Right cardiac atrium (tissue), 5 donors: ENCODE results near the gene MGAT4C. TPM values are rescaled to one million over a fixed set of nuclear protein-coding genes. Genes with fewer than 3 reads are reported as not detected.

Source experiments
- ATAC-seq, 2 donors: fragments of 200-7000 bp; cut with Tn5 transposase; one replicate each; pipeline versions ENCODE4 v1.8.0 to v1.9.1; 2020; ENCODE audit warnings: moderate library complexity in 2 of 2, mild to moderate bottlenecking in 1 of 2
- DNase-seq, 3 donors: peaks; one replicate each; pipeline ENCODE4 v3.0.0-alpha.2; 2020
- H3K27ac ChIP-seq: one replicate; pipeline ENCODE4 v1.5.1; 2013; ENCODE audit warnings: mild to moderate bottlenecking, low read length, control low read depth, moderate library complexity
- H3K27me3 ChIP-seq: one replicate; pipeline ENCODE4 v1.6.1; 2013; ENCODE audit not compliant: control insufficient read depth, insufficient read depth
- H3K4me1 ChIP-seq: one replicate; pipeline ENCODE4 v1.6.1; 2013; ENCODE audit warnings: low read length; ENCODE audit not compliant: control insufficient read depth, insufficient read depth
- H3K4me3 ChIP-seq: one replicate; pipeline ENCODE4 v1.5.1; 2013; ENCODE audit warnings: low read length, control low read depth
- H3K9me3 ChIP-seq: one replicate; pipeline ENCODE4 v1.6.1; 2013; ENCODE audit warnings: low read length; ENCODE audit not compliant: control insufficient read depth
- WGBS: extraction: QIAGEN DNeasy Blood & Tissue Kit; methylation state at CpG from one replicate; pipeline ENCODE4 v1.1.7; 2013; 5-methylcytosine and 5-hydroxymethylcytosine counted together
- intact Hi-C, 4 donors: fragments of 100-400 bp; cut with DNase I; formaldehyde crosslinking; loops; one replicate each; pipeline versions ENCODE4 v1.11.0 to v1.14.0; 2022 to 2023
- polyA plus RNA-seq: library from polyadenylated mRNA; stranded (reverse); fragments of 200-250 nt; gene quantifications from one replicate; pipeline ENCODE4 v1.2.3, GENCODE V29; 2013
- total RNA-seq, 4 donors: library from RNA; stranded (reverse); fragmentation: NEBNext Ultra II Directional; extraction: Animal tissue kit (Norgen Biotek cat#: 25700); gene quantifications; one replicate each; pipeline ENCODE4 v1.2.1, GENCODE V29; 2021
- donor health status: healthy with polysubstance abuse.
- donor health status: DM: no; HTN: yes; CAD: no.
- donor health status: DM: no; HTN: no; CAD: no.
- donor health status: DM: no; HTN: yes; CAD: no; lungs with severe emphysema.
- donor health status: DM: yes; HTN: yes; CAD: no.

Gene MGAT4C
- total and polyA plus RNA-seq, 5 donors, result 1.2 to 6.6 (median 3.3) TPM

DNA sequence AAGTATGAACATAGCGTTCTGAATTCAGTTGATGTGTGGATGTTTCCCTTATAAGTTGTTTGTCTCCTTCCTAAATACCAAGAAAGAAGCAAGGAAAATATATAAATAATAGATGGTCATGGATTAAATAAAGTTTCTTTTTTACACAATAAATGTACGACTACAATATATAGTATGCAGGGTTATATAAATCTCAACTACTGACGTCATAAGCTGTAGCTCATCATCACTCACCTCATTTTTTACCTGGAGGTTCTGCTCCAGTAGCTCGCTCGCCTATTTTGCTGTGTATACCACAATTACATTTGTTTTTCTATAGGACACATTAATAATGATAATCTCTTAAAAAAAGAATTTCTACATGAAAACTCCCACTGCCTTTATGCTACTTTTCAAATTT is 272.6 kb downstream of the MGAT4C start:
- Histone ChIP-seq H3K9me3 (no peaks in the 10 kb centered on the region), H3K4me3 (no peak overlapping the region), H3K27me3 (no peaks in the 10 kb centered on the region), H3K4me1 (no peaks in the 10 kb centered on the region), H3K27ac (no peak overlapping the region)
- no peak for DNase-seq
- no peak for ATAC-seq
- 87% methylated on average over 5 of the region's 5 CpGs for WGBS
- intact Hi-C loops, result no loop called here

DNA sequence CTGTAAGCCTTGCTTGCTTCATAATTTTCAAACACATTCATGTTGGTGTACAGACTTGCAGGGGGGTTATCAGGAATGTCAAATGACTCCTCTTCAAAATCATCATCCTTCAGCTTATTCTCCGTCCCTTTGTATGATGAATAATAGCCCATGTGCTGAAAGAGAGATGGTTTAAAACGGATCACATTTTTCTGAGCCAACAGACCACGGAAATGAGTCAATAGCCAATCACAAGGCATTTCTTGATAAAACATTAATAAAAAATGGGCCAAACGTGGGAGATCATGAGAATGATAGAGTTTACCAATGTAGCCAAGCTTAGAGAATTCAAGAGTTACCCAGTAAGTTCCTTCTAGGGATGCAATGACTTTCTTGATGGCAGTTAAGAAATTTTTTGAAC is 276.6 kb downstream of the MGAT4C start:
- WGBS, result 69% methylated on average over 4 of the region's 4 CpGs
- Histone ChIP-seq H3K27me3 (no peaks in the 10 kb centered on the region), H3K27ac (no peak overlapping the region), H3K9me3 (no peaks in the 10 kb centered on the region), H3K4me3 (no peak overlapping the region), H3K4me1 (no peaks in the 10 kb centered on the region)
- no peak for ATAC-seq
- DNase-seq, result no peak
- intact Hi-C loops, result no loop called here

DNA sequence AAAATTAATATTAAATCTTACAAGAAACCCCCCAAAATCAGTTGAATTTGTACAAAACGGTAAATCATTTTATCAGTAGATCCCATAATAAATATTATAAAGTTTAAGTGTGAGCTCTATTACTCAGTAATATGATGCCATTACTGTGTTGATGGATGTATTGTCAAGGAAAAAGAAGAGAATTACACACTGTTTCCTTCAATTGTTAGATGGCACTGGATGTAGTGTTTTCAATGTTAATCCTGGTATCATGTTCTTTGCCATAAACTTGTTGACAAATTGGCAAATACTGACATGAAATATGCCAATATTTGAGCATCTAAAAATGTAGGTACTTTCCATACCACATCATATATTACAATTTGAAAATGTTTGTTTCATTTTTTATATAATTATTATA is 280.5 kb downstream of the MGAT4C start:
- intact Hi-C loops, result no loop called here
- WGBS, result 72% methylated on average over 1 of the region's 1 CpG
- no peaks in the 10 kb centered on the region for H3K9me3 ChIP-seq
- H3K27ac ChIP-seq, result no peak overlapping the region
- H3K4me1 ChIP-seq, result no peaks in the 10 kb centered on the region
- ATAC-seq (no peak), DNase-seq (no peak)
- no peaks in the 10 kb centered on the region for H3K27me3 ChIP-seq
- no peak overlapping the region for H3K4me3 ChIP-seq

DNA sequence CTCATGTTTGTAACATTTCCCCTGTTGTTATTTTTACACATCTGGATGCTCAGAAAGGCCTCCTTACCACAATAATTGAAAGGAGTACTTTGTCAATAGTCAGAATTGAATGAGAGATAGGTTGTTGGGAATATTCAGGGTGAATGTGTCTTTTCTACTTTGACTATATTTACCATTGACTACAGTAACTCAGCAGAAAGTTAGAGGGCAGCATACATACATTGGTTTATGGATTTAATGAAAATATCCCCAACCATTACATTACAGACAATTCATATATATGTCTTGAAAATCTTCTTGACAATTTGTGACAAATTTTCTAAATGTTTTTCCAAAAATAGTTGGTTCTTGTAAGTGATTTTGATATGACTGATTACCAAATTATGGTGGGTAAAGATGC is 284.4 kb downstream of the MGAT4C start:
- Histone ChIP-seq H3K9me3 (no peaks in the 10 kb centered on the region), H3K4me3 (no peak overlapping the region), H3K27me3 (no peaks in the 10 kb centered on the region), H3K4me1 (no peaks in the 10 kb centered on the region), H3K27ac (no peak overlapping the region)
- ATAC-seq, result no peak
- DNase-seq, result no peak
- intact Hi-C loops, result no loop called here

DNA sequence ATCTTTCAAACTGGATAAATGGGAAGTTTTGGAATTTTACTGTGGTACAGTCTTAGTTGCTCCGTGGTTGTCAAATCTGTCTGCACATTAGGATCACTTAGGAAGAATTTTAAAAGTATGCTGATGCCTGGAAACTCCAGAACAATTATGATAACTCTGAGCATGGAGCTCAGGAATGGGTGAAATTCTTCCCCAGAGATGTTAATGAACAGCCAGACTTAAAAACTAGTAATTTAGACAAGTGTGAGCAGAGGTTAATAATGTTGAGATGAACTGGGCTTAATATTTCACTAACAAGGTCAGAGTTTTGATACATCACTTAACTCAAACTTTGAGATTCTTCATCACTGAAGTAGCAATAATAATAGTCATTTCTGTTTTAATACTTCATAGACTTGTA is 287.6 kb downstream of the MGAT4C start:
- intact Hi-C loops, result no loop called here
- DNase-seq, result no peak
- 28% methylated on average over 1 of the region's 1 CpG for WGBS
- Histone ChIP-seq H3K9me3 (no peaks in the 10 kb centered on the region), H3K4me3 (no peak overlapping the region), H3K4me1 (no peaks in the 10 kb centered on the region), H3K27me3 (no peaks in the 10 kb centered on the region), H3K27ac (no peak overlapping the region)
- ATAC-seq, result no peak

DNA sequence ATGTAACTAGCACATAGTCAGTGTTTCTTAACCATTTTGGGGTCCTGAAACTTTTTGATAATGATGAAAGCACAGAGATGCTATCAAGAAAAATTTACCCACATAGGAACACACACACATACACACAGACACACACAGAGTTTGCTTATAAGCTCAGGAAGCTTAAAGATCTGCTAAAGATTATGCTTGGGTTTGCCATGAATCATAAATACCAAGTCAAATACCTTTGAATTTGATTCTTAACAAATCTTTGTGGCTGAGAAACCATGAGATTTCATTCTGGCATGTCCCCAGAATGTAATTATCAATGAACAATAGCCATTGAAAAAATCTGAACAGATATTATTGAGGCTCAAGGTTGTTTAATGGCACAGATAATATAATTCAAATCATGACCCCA is 292.9 kb downstream of the MGAT4C start:
- ATAC-seq, result no peak
- H3K4me1 ChIP-seq, result no peaks in the 10 kb centered on the region
- no peaks in the 10 kb centered on the region for H3K27me3 ChIP-seq
- H3K9me3 ChIP-seq, result no peaks in the 10 kb centered on the region
- H3K27ac ChIP-seq, result no peak overlapping the region
- no peak for DNase-seq
- intact Hi-C loops, result no loop called here
- no peak overlapping the region for H3K4me3 ChIP-seq

DNA sequence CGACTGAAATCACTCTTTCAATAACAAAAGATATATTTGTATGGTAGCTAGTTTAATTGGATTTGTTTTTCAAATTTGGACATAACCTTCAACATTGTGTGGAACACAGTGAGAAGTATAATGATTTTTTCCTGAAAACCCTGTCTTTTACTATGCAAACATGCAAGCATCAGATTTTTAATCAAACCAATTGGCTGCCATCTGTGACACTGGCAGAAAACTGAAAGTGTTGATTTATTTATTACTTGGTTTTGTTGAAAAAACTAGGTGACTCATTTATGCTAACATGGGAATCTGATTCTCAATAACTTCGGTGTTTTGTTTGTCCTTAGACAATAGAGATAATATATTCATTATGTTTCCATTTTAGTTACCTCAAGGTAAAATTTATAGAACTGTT is 300.1 kb downstream of the MGAT4C start:
- Histone ChIP-seq H3K27me3 (no peaks in the 10 kb centered on the region), H3K27ac (no peak overlapping the region), H3K4me3 (no peak overlapping the region), H3K4me1 (no peaks in the 10 kb centered on the region), H3K9me3 (no peaks in the 10 kb centered on the region)
- ATAC-seq (no peak), DNase-seq (no peak)
- intact Hi-C loops, result no loop called here
- WGBS, result 70% methylated on average over 2 of the region's 2 CpGs

DNA sequence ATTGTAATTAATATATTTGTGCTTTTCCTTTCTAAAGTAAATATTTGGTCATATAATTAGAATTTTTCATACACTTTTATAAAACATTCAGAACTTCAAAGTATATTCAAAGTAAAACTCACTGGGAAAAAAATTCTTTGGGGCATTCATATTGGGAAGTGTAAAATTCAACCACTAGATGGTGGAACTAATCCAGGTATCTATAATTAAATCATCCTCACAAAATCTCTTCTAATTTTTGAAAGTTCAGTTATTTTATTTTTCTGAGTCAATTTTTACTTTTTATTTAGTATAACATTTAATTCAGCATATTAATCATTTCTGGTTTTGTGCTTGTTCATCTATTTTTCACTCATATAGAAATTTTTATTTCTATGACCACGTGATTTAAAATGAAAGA is 301.1 kb downstream of the MGAT4C start:
- Histone ChIP-seq H3K9me3 (no peaks in the 10 kb centered on the region), H3K4me3 (no peak overlapping the region), H3K4me1 (no peaks in the 10 kb centered on the region), H3K27me3 (no peaks in the 10 kb centered on the region), H3K27ac (no peak overlapping the region)
- DNase-seq, result no peak
- intact Hi-C loops, result no loop called here
- ATAC-seq, result no peak
- 87% methylated on average over 1 of the region's 1 CpG for WGBS

DNA sequence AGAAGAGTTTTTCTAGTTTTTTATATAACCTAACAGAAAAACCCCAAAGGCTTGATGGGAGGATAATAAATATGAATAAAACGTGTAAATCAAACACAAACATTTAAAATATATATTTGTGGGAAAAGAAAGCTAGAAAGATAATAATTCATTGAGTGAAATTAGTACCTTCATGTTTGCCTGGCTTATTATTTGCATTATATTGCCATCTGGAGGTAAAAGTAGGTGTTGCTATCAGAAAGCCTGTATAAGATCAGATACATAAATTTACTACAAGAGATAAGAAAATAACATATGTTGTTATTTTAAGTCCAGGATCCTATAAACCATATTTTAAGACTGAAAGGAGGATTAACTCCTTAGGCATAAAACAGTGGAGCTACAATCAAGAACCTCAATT is 304.4 kb downstream of the MGAT4C start:
- WGBS, result 18% methylated on average over 1 of the region's 1 CpG
- intact Hi-C loops, result no loop called here

DNA sequence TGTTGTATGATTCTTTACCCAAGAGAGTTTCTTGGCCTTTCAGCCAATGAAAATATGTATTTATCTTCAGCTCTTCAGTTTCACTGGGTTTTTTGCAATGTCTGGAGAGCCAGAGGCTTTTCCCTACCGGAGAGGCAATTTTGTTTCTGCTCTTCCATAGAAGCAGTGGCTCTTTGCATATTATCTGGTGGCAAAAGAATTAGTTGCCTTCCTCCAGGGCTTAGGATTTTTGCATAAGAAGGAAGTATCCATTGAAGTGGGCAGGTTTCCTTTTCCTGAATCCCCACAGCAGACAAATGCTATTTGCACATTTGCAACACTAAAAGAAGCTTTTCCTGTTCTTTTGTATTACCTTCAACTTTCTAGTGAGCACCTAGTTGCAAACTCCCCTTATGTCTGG is 306.9 kb downstream of the MGAT4C start:
- intact Hi-C loops, result no loop called here
- H3K4me1 ChIP-seq, result no peaks in the 10 kb centered on the region
- 19% methylated on average over 1 of the region's 1 CpG for WGBS
- no peaks in the 10 kb centered on the region for H3K9me3 ChIP-seq
- H3K27ac ChIP-seq, result no peak overlapping the region
- H3K27me3 ChIP-seq, result no peaks in the 10 kb centered on the region
- no peak for ATAC-seq
- no peak for DNase-seq
- H3K4me3 ChIP-seq, result no peak overlapping the region

More for the DNA sequence above, 304.4 kb downstream of the MGAT4C start:
- Histone ChIP-seq H3K4me1 (no peaks in the 10 kb centered on the region), H3K4me3 (no peak overlapping the region), H3K27ac (no peak overlapping the region), H3K9me3 (no peaks in the 10 kb centered on the region), H3K27me3 (no peaks in the 10 kb centered on the region)
- ATAC-seq (no peak), DNase-seq (no peak)

DNA sequence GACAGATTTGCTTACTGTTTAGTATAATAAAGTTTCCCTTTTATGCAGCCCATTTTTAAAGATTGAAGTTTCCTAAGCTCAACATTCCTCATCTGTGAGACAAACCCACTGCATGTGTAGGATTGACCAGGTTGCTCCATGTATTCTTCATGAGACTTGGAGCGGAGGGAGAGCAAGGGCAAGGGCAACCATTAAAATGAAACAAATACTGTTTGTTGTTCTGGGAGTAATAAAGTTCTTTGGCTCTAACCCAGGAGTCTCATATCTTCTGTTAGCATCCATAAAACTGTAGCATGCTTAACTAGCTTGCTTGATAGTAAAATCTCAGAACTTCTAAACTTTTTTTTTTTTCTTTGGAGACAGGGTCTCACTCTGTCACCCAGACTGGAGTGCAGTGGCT is 307.9 kb downstream of the MGAT4C start:
- intact Hi-C loops, result no loop called here
- ATAC-seq (no peak), DNase-seq (no peak)
- no peaks in the 10 kb centered on the region for H3K4me1 ChIP-seq
- H3K27ac ChIP-seq, result no peak overlapping the region
- no peak overlapping the region for H3K4me3 ChIP-seq
- WGBS, result 92% methylated on average over 1 of the region's 1 CpG
- no peaks in the 10 kb centered on the region for H3K9me3 ChIP-seq
- no peaks in the 10 kb centered on the region for H3K27me3 ChIP-seq

DNA sequence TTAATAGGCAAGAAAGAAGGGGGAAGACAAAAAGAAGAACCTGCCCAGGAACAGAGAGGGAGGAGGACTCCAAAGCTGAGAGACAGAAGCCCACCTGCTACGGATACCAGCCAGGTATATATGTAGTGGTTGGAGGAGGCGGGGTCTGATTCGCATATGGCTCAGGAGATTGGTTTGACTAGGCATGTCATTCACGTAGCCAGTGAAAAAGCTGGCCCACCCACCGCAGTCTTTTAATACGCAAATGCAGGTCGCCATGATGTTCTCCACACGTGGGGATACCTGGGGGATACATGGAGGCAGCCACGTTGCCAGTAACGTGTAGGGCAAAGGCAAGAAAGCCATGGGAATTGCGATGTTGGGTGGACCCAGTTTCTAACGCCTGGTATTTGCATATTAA is 308.9 kb downstream of the MGAT4C start:
- 91% methylated on average over 12 of the region's 12 CpGs for WGBS
- intact Hi-C loops, result no loop called here
- Histone ChIP-seq H3K4me3 (no peak overlapping the region), H3K27me3 (no peaks in the 10 kb centered on the region), H3K4me1 (no peaks in the 10 kb centered on the region), H3K9me3 (no peaks in the 10 kb centered on the region), H3K27ac (no peak overlapping the region)
- no peak for DNase-seq
- ATAC-seq, result no peak
